Endodermal cell (in vitro differentiated cells): ENCODE results near the gene NFATC1. TPM values are rescaled to one million over a fixed set of nuclear protein-coding genes. Genes with fewer than 3 reads are reported as not detected.
A peak's percentile ranks its signal among the peaks of the same experiment; 100 is the strongest.

Experiments
- DNase-seq: peaks from one replicate; pipeline ENCODE4 v3.0.0-alpha.2; 2017
- H3K27ac ChIP-seq: 2 replicates; pipeline ENCODE4 v1.5.1; 2013; ENCODE audit warnings: mild to moderate bottlenecking, low read depth, low read length, moderate library complexity
- H3K27me3 ChIP-seq: 2 replicates; pipeline ENCODE4 v1.6.1; 2013; ENCODE audit warnings: mild to moderate bottlenecking, low read length, moderate library complexity; ENCODE audit not compliant: insufficient read depth, control insufficient read depth, poor library complexity, severe bottlenecking
- H3K36me3 ChIP-seq: 2 replicates; pipeline ENCODE4 v1.7.0; 2013; ENCODE audit warnings: mild to moderate bottlenecking, low read length, moderate library complexity; ENCODE audit not compliant: control insufficient read depth, insufficient read depth
- H3K4me1 ChIP-seq: one replicate; pipeline ENCODE4 v1.7.0; 2013; ENCODE audit warnings: low read length; ENCODE audit not compliant: control insufficient read depth, insufficient read depth
- H3K4me3 ChIP-seq: 2 replicates; pipeline ENCODE4 v1.5.1; 2013; ENCODE audit warnings: mild to moderate bottlenecking, low read length, moderate library complexity
- H3K9ac ChIP-seq: 2 replicates; pipeline ENCODE4 v1.6.1; 2013; ENCODE audit warnings: mild to moderate bottlenecking, low read length, moderate library complexity; ENCODE audit not compliant: poor library complexity, severe bottlenecking; ENCODE audit errors: extremely low read depth
- H3K9me3 ChIP-seq: 2 replicates; pipeline ENCODE4 v1.6.1; 2013; ENCODE audit warnings: mild to moderate bottlenecking, low read length, moderate library complexity; ENCODE audit not compliant: control insufficient read depth
- H3K27ac Mint-ChIP-seq: 2 replicates; pipeline ENCODE4 v1.8.0; 2020; ENCODE audit warnings: mixed read lengths
- H3K27me3 Mint-ChIP-seq: 2 replicates; pipeline ENCODE4 v1.8.0; 2021; ENCODE audit warnings: mild to moderate bottlenecking, mixed read lengths; ENCODE audit not compliant: insufficient read depth
- H3K36me3 Mint-ChIP-seq: 2 replicates; pipeline ENCODE4 v1.8.0; 2020; ENCODE audit warnings: low read depth, mixed read lengths
- H3K4me1 Mint-ChIP-seq: 2 replicates; pipeline ENCODE4 v1.8.0; 2020; ENCODE audit warnings: mixed read lengths
- H3K4me3 Mint-ChIP-seq: 2 replicates; pipeline ENCODE4 v1.8.0; 2020; ENCODE audit warnings: mild to moderate bottlenecking, moderate library complexity, mixed read lengths
- H3K9me3 Mint-ChIP-seq: 2 replicates; pipeline ENCODE4 v1.8.0; 2020; ENCODE audit warnings: mild to moderate bottlenecking, mixed read lengths
- WGBS, 2 experiments: methylation state at CpG; one replicate each; pipeline versions ENCODE4 v1.1.5 to v1.1.7; 2013; ENCODE audit warnings: missing lambda C conversion rate in 2 of 2, mixed read lengths in 1 of 2; ENCODE audit not compliant: insufficient coverage in 1 of 2, insufficient read length in 1 of 2; 5-methylcytosine and 5-hydroxymethylcytosine counted together
- total RNA-seq, 2 donors: library from RNA; stranded (reverse); fragmentation: NEBNext Ultra II Directional in 1 of 2; extraction: Animal tissue kit (Norgen Biotek cat#: 25700) in 1 of 2; gene quantifications; 2 replicates in 1 of 2; 3 replicates in 1 of 2; pipeline ENCODE4 v1.2.1, GENCODE V29; 2021
- TF ChIP-seq, protein P1 (sequence below): fragments of 200-600 bp; sonication (generic); conservative IDR thresholded peaks from 2 replicates; pipeline ENCODE4 v1.5.0; 2021; ENCODE audit warnings: antibody characterized with exemption, mild to moderate bottlenecking

The NFATC1 gene
- total RNA-seq, 2 donors from 2014 or later: 23.4 to 32.5 TPM

GRCh38 chr18:79411614-79412526 lies 16.1 kb downstream of the NFATC1 start:
- peaks cover 15% of the 10 kb centered on the region for H3K4me1 Mint-ChIP-seq
- H3K9me3 ChIP-seq: no peaks in the 10 kb centered on the region
- H3K36me3 Mint-ChIP-seq: peaks cover 51% of the 10 kb centered on the region
- no peaks in the 10 kb centered on the region for H3K27me3 ChIP-seq
- H3K4me1 ChIP-seq: no peaks in the 10 kb centered on the region
- no peaks in the 10 kb centered on the region for H3K9me3 Mint-ChIP-seq
- H3K27ac Mint-ChIP-seq: peak overlapping the region; percentile 39
- H3K9ac ChIP-seq: no peak overlapping the region
- H3K4me3 ChIP-seq: no peak overlapping the region
- no peak overlapping the region for H3K27ac ChIP-seq
- H3K4me3 Mint-ChIP-seq: no peak overlapping the region
- no peaks in the 10 kb centered on the region for H3K27me3 Mint-ChIP-seq
- no peak for DNase-seq
- WGBS, 2 experiments: 88 to 90% methylated on average over 37 to 45 of the region's 47 CpGs
- TF ChIP-seq, protein P1, sequence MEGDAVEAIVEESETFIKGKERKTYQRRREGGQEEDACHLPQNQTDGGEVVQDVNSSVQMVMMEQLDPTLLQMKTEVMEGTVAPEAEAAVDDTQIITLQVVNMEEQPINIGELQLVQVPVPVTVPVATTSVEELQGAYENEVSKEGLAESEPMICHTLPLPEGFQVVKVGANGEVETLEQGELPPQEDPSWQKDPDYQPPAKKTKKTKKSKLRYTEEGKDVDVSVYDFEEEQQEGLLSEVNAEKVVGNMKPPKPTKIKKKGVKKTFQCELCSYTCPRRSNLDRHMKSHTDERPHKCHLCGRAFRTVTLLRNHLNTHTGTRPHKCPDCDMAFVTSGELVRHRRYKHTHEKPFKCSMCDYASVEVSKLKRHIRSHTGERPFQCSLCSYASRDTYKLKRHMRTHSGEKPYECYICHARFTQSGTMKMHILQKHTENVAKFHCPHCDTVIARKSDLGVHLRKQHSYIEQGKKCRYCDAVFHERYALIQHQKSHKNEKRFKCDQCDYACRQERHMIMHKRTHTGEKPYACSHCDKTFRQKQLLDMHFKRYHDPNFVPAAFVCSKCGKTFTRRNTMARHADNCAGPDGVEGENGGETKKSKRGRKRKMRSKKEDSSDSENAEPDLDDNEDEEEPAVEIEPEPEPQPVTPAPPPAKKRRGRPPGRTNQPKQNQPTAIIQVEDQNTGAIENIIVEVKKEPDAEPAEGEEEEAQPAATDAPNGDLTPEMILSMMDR: no peak
- peaks cover 29% of the 10 kb centered on the region for H3K36me3 ChIP-seq

DNA sequence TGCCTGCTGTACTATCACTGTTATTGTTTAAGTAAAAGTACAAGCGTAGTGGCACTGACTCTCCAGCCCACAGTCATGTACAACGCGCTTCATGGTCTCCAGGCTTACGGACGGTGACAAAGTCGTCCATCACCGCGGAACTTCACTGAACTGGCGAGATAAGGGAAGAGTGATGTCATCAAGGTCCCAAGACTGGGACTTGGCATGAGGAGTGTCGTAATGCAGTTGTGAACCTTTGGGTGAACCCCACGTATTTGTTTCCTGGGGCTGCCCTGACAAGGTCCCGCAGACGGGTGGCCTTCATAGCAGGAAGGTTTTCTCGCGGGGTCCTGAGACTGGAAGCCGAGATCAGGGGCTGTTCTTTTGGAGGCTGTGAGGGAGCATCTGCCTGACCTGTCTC lies 17.3 kb downstream of the NFATC1 start:
- Histone ChIP-seq H3K36me3 (peaks cover 29% of the 10 kb centered on the region), H3K4me3 (no peak overlapping the region), H3K27ac (no peak overlapping the region), H3K4me1 (no peaks in the 10 kb centered on the region), H3K27me3 (no peaks in the 10 kb centered on the region), H3K9me3 (no peaks in the 10 kb centered on the region), H3K9ac (no peak overlapping the region)
- WGBS, 2 experiments: 95 to 97% methylated on average over 14 to 16 of the region's 16 CpGs
- Mint-ChIP-seq H3K27ac (no peak overlapping the region), H3K4me3 (no peak overlapping the region), H3K27me3 (no peaks in the 10 kb centered on the region), H3K4me1 (peaks cover 11% of the 10 kb centered on the region), H3K36me3 (peaks cover 45% of the 10 kb centered on the region), H3K9me3 (no peaks in the 10 kb centered on the region)
- no peak for DNase-seq
- TF ChIP-seq, protein P1: no peak

DNA sequence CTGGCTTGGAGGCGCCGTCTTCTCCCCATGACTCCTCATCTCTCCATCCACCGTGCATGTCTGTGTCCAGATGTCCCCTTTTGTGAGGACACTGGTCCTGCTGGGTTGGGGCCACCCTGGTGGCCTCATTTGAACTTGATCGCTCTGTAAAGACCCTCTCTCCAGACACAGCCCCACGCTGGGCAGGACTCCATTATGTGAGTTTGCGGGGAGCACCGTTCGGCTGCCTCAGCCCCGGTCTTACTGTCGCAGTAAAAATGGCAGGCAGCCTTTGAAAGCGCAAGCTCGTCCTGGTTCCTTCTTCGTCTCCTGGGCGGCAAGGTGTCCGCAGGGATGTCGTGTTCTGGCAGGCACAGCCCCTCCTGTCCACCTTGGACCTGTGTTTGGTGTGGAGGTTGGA lies 17.7 kb downstream of the NFATC1 start:
- H3K27me3 Mint-ChIP-seq: no peaks in the 10 kb centered on the region
- 92 to 97% methylated on average over 10 to 16 of the region's 16 CpGs for WGBS, 2 experiments

More for the DNA sequence above, 17.7 kb downstream of the NFATC1 start:
- Histone ChIP-seq H3K4me1 (no peaks in the 10 kb centered on the region), H3K4me3 (no peak overlapping the region), H3K9ac (no peak overlapping the region), H3K36me3 (peaks cover 29% of the 10 kb centered on the region), H3K27ac (no peak overlapping the region), H3K9me3 (no peaks in the 10 kb centered on the region), H3K27me3 (no peaks in the 10 kb centered on the region)
- Mint-ChIP-seq H3K4me1 (peaks cover 10% of the 10 kb centered on the region), H3K27ac (no peak overlapping the region), H3K4me3 (no peak overlapping the region), H3K9me3 (no peaks in the 10 kb centered on the region), H3K36me3 (peaks cover 45% of the 10 kb centered on the region)
- DNase-seq: no peak
- TF ChIP-seq, protein P1: no peak
